GM12874 (cell line): ENCODE measurements around the gene IPO5.

Experiments
- TF ChIP-seq, protein P1 (sequence below): IDR thresholded peaks from 2 replicates; pipeline ENCODE4 v1.5.1; 2011; ENCODE audit warnings: low read depth, mild to moderate bottlenecking, control low read depth, low read length, moderate library complexity; ENCODE audit not compliant: insufficient read depth

The IPO5 gene

DNA sequence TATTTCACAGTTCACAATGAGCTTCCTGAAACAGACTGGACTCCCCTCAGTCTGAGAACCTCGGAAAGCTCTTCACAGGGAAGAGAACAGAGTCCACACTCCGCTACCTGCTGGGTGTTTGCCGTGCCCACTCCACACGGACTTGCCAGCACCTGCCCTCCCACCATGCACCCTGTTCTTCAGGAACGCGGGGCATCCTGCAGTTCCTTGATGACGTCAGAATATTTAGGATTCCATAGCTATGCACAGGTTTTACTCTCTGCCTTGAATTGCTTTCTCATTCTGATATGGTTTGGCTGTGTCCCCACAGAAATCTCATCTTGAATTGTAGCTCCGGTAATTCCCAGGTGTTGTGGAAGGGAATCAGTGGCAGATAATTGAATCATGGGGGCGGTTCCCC, 115.0 kb downstream of the IPO5 start:
- TF ChIP-seq, protein P1, sequence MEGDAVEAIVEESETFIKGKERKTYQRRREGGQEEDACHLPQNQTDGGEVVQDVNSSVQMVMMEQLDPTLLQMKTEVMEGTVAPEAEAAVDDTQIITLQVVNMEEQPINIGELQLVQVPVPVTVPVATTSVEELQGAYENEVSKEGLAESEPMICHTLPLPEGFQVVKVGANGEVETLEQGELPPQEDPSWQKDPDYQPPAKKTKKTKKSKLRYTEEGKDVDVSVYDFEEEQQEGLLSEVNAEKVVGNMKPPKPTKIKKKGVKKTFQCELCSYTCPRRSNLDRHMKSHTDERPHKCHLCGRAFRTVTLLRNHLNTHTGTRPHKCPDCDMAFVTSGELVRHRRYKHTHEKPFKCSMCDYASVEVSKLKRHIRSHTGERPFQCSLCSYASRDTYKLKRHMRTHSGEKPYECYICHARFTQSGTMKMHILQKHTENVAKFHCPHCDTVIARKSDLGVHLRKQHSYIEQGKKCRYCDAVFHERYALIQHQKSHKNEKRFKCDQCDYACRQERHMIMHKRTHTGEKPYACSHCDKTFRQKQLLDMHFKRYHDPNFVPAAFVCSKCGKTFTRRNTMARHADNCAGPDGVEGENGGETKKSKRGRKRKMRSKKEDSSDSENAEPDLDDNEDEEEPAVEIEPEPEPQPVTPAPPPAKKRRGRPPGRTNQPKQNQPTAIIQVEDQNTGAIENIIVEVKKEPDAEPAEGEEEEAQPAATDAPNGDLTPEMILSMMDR = no peak

DNA sequence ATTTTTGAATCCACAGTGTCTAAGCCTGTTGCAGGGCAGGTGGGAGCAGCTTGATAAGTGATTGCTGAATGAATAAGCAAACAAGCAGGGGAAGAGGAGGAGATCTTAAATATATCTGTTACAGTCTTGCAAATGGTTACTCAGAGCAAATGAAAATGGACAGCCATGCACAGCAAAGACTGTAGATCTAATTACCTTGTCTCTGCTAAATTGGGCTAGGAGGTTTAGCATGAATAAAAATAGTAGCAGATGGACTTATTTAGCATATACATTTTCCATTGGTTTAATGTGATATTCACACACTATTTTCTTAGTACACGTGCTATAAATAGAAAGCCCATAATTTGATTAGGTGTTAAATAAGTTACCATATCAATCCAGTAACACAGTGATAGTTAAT, 116.5 kb downstream of the IPO5 start:
- TF ChIP-seq, protein P1 = no peak

DNA sequence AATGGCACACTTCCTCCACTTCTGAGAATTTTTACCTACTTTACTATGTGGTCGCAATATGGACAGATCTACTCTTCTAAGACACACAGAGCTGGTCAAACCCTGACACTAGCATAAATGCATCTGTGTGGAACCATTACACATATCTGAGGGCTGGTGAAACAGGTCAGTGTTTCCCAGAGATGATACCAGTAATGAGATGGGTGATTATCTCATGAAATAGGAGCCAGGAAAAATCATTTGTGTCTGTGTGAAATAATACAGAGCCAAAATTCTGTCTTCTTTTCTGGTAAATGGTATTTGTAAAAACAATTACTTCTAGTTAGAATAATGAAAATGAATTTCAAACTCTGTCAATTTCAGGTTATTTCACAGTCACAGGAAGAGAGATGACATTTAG, 117.8 kb downstream of the IPO5 start:
- TF ChIP-seq, protein P1 = no peak

DNA sequence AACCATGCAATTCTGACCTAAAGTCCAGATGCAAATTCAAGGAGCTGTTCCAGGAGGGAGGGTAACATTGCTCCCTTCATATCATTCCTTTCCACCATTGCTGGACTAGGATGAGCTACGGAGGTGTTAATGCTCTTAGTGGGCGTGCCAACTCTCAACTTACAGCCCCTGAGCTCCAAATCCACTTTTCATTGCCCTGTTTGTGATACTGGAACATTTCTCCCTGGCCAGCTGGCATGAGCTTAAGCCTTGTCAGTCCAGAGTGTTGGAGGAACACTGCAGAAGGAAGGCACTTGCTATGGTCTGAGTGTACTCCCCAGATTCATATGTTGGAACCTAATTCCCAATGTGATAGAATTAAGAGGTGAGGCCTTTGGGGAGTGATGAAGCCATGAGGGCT, 119.0 kb downstream of the IPO5 start:
- TF ChIP-seq, protein P1 = no peak
